ENCODE results near the gene CDC73. TPM values are rescaled to one million over a fixed set of nuclear protein-coding genes. Genes with fewer than 3 reads are reported as not detected.

Gene CDC73
- total and polyA plus RNA-seq, 2 donors (not counting 3 experiments of a cell fraction or from before 2014, with no cell fraction given) = 9.9 to 55.8 TPM

- H3K4me3 ChIP-seq (replicated peaks in 1 of 3; ENCODE audit: insufficient read depth in 1 of 3, low read depth in 1 of 3, low read length in 3 of 3) = no peak overlapping the region
- POLR2A ChIA-PET = no interaction called here
- no peak overlapping the region for H2AFZ ChIP-seq (ENCODE audit: low read depth, low read length)
- CTCF ChIA-PET = interaction anchor here (0.9 to 1.4 kb wide), 2 partner anchors 8 to 17 kb away, joined by 4 to 6 read pairs; no protein-coding TSS in a partner anchor
- no peaks in the 10 kb centered on the region for H3K27me3 ChIP-seq (ENCODE audit: control insufficient read depth in 2 of 2, insufficient read depth in 2 of 2, low read length in 2 of 2)
- dilution Hi-C loops (cut with MboI; ENCODE audit: extremely low pct_ligation_motif_present, low sequenced_read_pairs) (no loop called here), intact Hi-C loops (cut with micrococcal nuclease) (loop anchor here (5.0 to 10.0 kb wide), 3 partner anchors 223 to 583 kb away; partner anchors contain the start of gene RGS2)
- H3K9me1 ChIP-seq (replicated peaks; ENCODE audit: control insufficient read depth, extremely low read depth, insufficient read depth, low read length) = peaks cover under 1% of the 10 kb centered on the region
- no peak overlapping the region for H3K27ac ChIP-seq (ENCODE audit: insufficient read depth, low read depth, low read length)
- H3K79me2 ChIP-seq (ENCODE audit: control insufficient read depth, insufficient read depth, low read length) = peaks cover 40% of the 10 kb centered on the region
- no TSS peak for BruUV-seq (replicated peaks)
- H3K4me2 ChIP-seq (ENCODE audit: insufficient read depth, low read length) = no peak overlapping the region
- FAIRE-seq (no peak), DNase-seq (ENCODE audit: low read depth, low spot score) (no peak)
- H3K9ac ChIP-seq (replicated peaks; ENCODE audit: extremely low read depth, insufficient read depth, low read length) = no peak overlapping the region
- H4K20me1 ChIP-seq (replicated peaks; ENCODE audit: control insufficient read depth, extremely low read depth, insufficient read depth, low read length) = peaks cover 7% of the 10 kb centered on the region
- TF ChIP-seq JUN (IDR thresholded peaks at IDR 0.05; ENCODE audit: borderline replicate concordance, insufficient read depth, insufficient read length, low read depth) (no peak), MYC (IDR thresholded peaks at IDR 0.05; ENCODE audit: low read depth, low read length) (no peak), CTCF (IDR thresholded peaks at IDR 0.05; ENCODE audit: extremely low read depth in 1 of 2, insufficient read depth in 1 of 2, low read depth in 1 of 2, low read length in 2 of 2) (no peak), GATA2 (IDR thresholded peaks at IDR 0.05; ENCODE audit: insufficient read depth, insufficient read length, low read depth, low read length) (no peak), MAX (IDR thresholded peaks at IDR 0.05; ENCODE audit: insufficient read depth, insufficient read length) (no peak), EZH2 (IDR thresholded peaks at IDR 0.05; ENCODE audit: borderline replicate concordance, low read depth, low read length, severe bottlenecking) (no peak), POLR2A (IDR thresholded peaks at IDR 0.05; ENCODE audit: low read depth, low read length) (no peak), FOS (IDR thresholded peaks at IDR 0.05; ENCODE audit: borderline replicate concordance, insufficient read depth, low read length) (no peak), POLR2AphosphoS5 (IDR thresholded peaks at IDR 0.05; ENCODE audit: insufficient read depth, low read depth, low read length) (no peak)
- no peaks in the 10 kb centered on the region for H3K9me3 ChIP-seq (replicated peaks; ENCODE audit: control insufficient read depth, insufficient read depth, low read length)
- H3K36me3 ChIP-seq (ENCODE audit: control insufficient read depth in 2 of 2, extremely low read depth in 1 of 2, insufficient read depth in 2 of 2, low read length in 2 of 2) = no peaks in the 10 kb centered on the region
- H3K4me1 ChIP-seq (ENCODE audit: control insufficient read depth, extremely low read depth, insufficient read depth, low read length) = no peaks in the 10 kb centered on the region
Observed at GRCh38 chr1:193181536-193181935, 59.7 kb downstream of the CDC73 start.
